HEK293T (cell line): ENCODE results near the gene RNF207.

Experiments used
- CTCF ChIA-PET: fragments of 350-600 bp; formaldehyde crosslinking; extraction: SDS; loops from one replicate; lab custom pipeline; 2021; ENCODE audit warnings: antibody characterized with exemption, inconsistent platforms; lab: Yijun Ruan, JAX
- POLR2A ChIA-PET: fragments of 350-600 bp; formaldehyde crosslinking; extraction: SDS; loops from one replicate; lab custom pipeline; 2020; ENCODE audit warnings: antibody characterized with exemption, inconsistent platforms; lab: Yijun Ruan, JAX
- DNase-seq: peaks from one replicate; pipeline ENCODE4 v3.0.0; 2012; ENCODE audit warnings: mixed read lengths; ENCODE audit errors: extremely low spot score
- ARNT ChIP-seq: fragments of 450-650 bp; IDR thresholded peaks from 2 replicates; pipeline ENCODE4 v1.6.1; 2017; ENCODE audit warnings: mild to moderate bottlenecking
- BHLHE40 ChIP-seq: fragments of 450-650 bp; IDR thresholded peaks from 2 replicates; pipeline ENCODE4 v1.6.1; 2016; ENCODE audit warnings: mild to moderate bottlenecking, moderate library complexity, borderline replicate concordance
- CTBP1 ChIP-seq: fragments of 450-650 bp; IDR thresholded peaks from 2 replicates; pipeline ENCODE4 v1.6.1; 2016; ENCODE audit warnings: borderline replicate concordance
- ELF4 ChIP-seq: fragments of 450-650 bp; IDR thresholded peaks from 2 replicates; pipeline ENCODE4 v1.6.1; 2017; ENCODE audit warnings: antibody characterized with exemption
- FOXA1 ChIP-seq: fragments of 450-650 bp; IDR thresholded peaks from 2 replicates; pipeline ENCODE4 v1.6.1; 2016; ENCODE audit warnings: mild to moderate bottlenecking
- FOXK2 ChIP-seq: fragments of 450-650 bp; IDR thresholded peaks from 2 replicates; pipeline ENCODE4 v1.6.1; 2016; ENCODE audit warnings: mild to moderate bottlenecking
- FOXM1 ChIP-seq: fragments of 450-650 bp; IDR thresholded peaks from 2 replicates; pipeline ENCODE4 v1.6.1; 2017; ENCODE audit warnings: mild to moderate bottlenecking, borderline replicate concordance
- HDGF ChIP-seq: fragments of 450-650 bp; IDR thresholded peaks from 2 replicates; pipeline ENCODE4 v1.6.1; 2017; ENCODE audit warnings: antibody characterized with exemption, borderline replicate concordance
- L3MBTL2 ChIP-seq: fragments of 450-650 bp; conservative IDR thresholded peaks from 2 replicates; pipeline ENCODE4 v1.6.1; 2016; ENCODE audit warnings: mild to moderate bottlenecking
- LEF1 ChIP-seq: fragments of 450-650 bp; IDR thresholded peaks from 2 replicates; pipeline ENCODE4 v1.6.1; 2017; ENCODE audit warnings: mild to moderate bottlenecking, borderline replicate concordance
- NFRKB ChIP-seq: fragments of 450-650 bp; IDR thresholded peaks from 2 replicates; pipeline ENCODE4 v1.6.1; 2016; ENCODE audit warnings: mild to moderate bottlenecking, moderate library complexity
- PKNOX1 ChIP-seq: fragments of 450-650 bp; IDR thresholded peaks from 2 replicates; pipeline ENCODE4 v1.6.1; 2016
- SP1 ChIP-seq: fragments of 450-650 bp; IDR thresholded peaks from 2 replicates; pipeline ENCODE4 v1.6.1; 2017
- SUZ12 ChIP-seq: fragments of 450-650 bp; IDR thresholded peaks from 2 replicates; pipeline ENCODE4 v1.6.1; 2016; ENCODE audit warnings: mild to moderate bottlenecking
- TARDBP ChIP-seq: fragments of 450-650 bp; IDR thresholded peaks from 2 replicates; pipeline ENCODE4 v1.6.1; 2016
- ZNF384 ChIP-seq: fragments of 450-650 bp; IDR thresholded peaks from 2 replicates; pipeline ENCODE4 v1.6.1; 2016

The RNF207 gene

GRCh38 chr1:6265151-6265550 is 59.2 kb downstream of the RNF207 start:
- POLR2A ChIA-PET, result no interaction called here
- DNase-seq, result no peak
- CTCF ChIA-PET, result no interaction called here
- TF ChIP-seq ARNT (no peak), CTBP1 (no peak), L3MBTL2 (no peak), SP1 (no peak), PKNOX1 (no peak), FOXM1 (no peak), FOXA1 (no peak), HDGF (no peak), BHLHE40 (no peak), LEF1 (no peak), FOXK2 (no peak), ZNF384 (no peak), TARDBP (no peak), NFRKB (no peak), SUZ12 (no peak), ELF4 (no peak)

- no peak for DNase-seq
- ChIA-PET CTCF (no interaction called here), POLR2A (no interaction called here)
- TF ChIP-seq TARDBP, result no peak
- TF ChIP-seq SP1, result no peak
- no peak for TF ChIP-seq FOXK2
- no peak for TF ChIP-seq SUZ12
- no peak for TF ChIP-seq PKNOX1
- no peak for TF ChIP-seq ELF4
Measured at GRCh38 chr1:6266641-6267040, 60.7 kb downstream of the RNF207 start.

GRCh38 chr1:6267686-6268322 is 61.9 kb downstream of the RNF207 start:
- TF ChIP-seq CTBP1 (no peak), LEF1 (no peak), SUZ12 (no peak), FOXM1 (no peak), PKNOX1 (no peak), TARDBP (no peak), FOXA1 (no peak), ZNF384 (no peak), ARNT (no peak)
- POLR2A ChIA-PET, result no interaction called here
- no peak for DNase-seq
- CTCF ChIA-PET, result interaction anchor here (0.6 to 1.3 kb wide), 2 partner anchors 49 to 138 kb away, joined by 3 read pairs; no protein-coding TSS in a partner anchor

GRCh38 chr1:6268415-6268814 is 62.5 kb downstream of the RNF207 start:
- CTCF ChIA-PET, result interaction anchor here (0.6 to 1.3 kb wide), 2 partner anchors 48 to 137 kb away, joined by 3 read pairs; no protein-coding TSS in a partner anchor
- POLR2A ChIA-PET, result no interaction called here
- TF ChIP-seq ZNF384, result no peak
- TF ChIP-seq CTBP1, result no peak
- TF ChIP-seq FOXK2, result no peak
- TF ChIP-seq HDGF, result no peak
- TF ChIP-seq NFRKB, result no peak
- TF ChIP-seq BHLHE40, result no peak
- TF ChIP-seq PKNOX1, result no peak
- no peak for TF ChIP-seq FOXM1
- TF ChIP-seq ARNT, result no peak
- TF ChIP-seq ELF4, result no peak
- no peak for TF ChIP-seq SUZ12
- no peak for TF ChIP-seq SP1
- TF ChIP-seq FOXA1, result no peak
- no peak for TF ChIP-seq LEF1
- no peak for TF ChIP-seq L3MBTL2
- TF ChIP-seq TARDBP, result no peak
- no peak for DNase-seq

GRCh38 chr1:6269296-6269695 is 63.4 kb downstream of the RNF207 start:
- TF ChIP-seq ZNF384 (no peak), TARDBP (no peak), FOXA1 (no peak), FOXK2 (no peak), NFRKB (no peak), FOXM1 (no peak), L3MBTL2 (no peak), HDGF (no peak), SP1 (no peak), BHLHE40 (no peak), LEF1 (no peak), ELF4 (no peak), PKNOX1 (no peak), SUZ12 (no peak), CTBP1 (no peak), ARNT (no peak)
- no peak for DNase-seq
- POLR2A ChIA-PET, result no interaction called here
- CTCF ChIA-PET, result no interaction called here
